Nephron progenitor cell (in vitro differentiated cells): ENCODE measurements around the gene DNAI2.

Source experiments
- DNase-seq: peaks from one replicate; pipeline ENCODE4 v3.0.0; 2021
- H3K27ac Mint-ChIP-seq: 2 replicates; pipeline ENCODE4 v1.8.0; 2021; ENCODE audit warnings: mild to moderate bottlenecking, moderate library complexity, mixed read lengths
- H3K27me3 Mint-ChIP-seq: 2 replicates; pipeline ENCODE4 v1.8.0; 2021; ENCODE audit warnings: mild to moderate bottlenecking, low read depth, mixed read lengths; ENCODE audit not compliant: poor library complexity
- H3K36me3 Mint-ChIP-seq: 2 replicates; pipeline ENCODE4 v1.8.0; 2021; ENCODE audit warnings: low read depth, mixed read lengths
- H3K4me1 Mint-ChIP-seq: 2 replicates; pipeline ENCODE4 v1.8.0; 2021; ENCODE audit warnings: mixed read lengths
- H3K4me3 Mint-ChIP-seq: 2 replicates; pipeline ENCODE4 v1.8.0; 2021; ENCODE audit warnings: mild to moderate bottlenecking, moderate library complexity, mixed read lengths
- H3K9me3 Mint-ChIP-seq: 2 replicates; pipeline ENCODE4 v1.8.0; 2021; ENCODE audit warnings: mild to moderate bottlenecking, moderate library complexity, mixed read lengths
- CTCF ChIP-seq: fragments of 200-600 bp; sonication (generic); IDR thresholded peaks from 2 replicates; pipeline ENCODE4 v1.5.0; 2021; ENCODE audit warnings: antibody characterized with exemption

Gene DNAI2

GRCh38 chr17:74345433-74346241 lies 71.6 kb downstream of the DNAI2 start:
- Mint-ChIP-seq H3K4me1 (peaks cover 5% of the 10 kb centered on the region), H3K4me3 (no peak overlapping the region), H3K36me3 (no peaks in the 10 kb centered on the region), H3K9me3 (no peaks in the 10 kb centered on the region), H3K27me3 (peaks cover 51% of the 10 kb centered on the region), H3K27ac (no peak overlapping the region)
- no peak for DNase-seq
- no peak for TF ChIP-seq CTCF

GRCh38 chr17:74347646-74348045 lies 73.6 kb downstream of the DNAI2 start:
- H3K4me1 Mint-ChIP-seq, result peaks cover 5% of the 10 kb centered on the region
- H3K27ac Mint-ChIP-seq, result no peak overlapping the region
- DNase-seq, result no peak
- no peak for TF ChIP-seq CTCF
- no peaks in the 10 kb centered on the region for H3K9me3 Mint-ChIP-seq
- H3K27me3 Mint-ChIP-seq, result peaks cover 71% of the 10 kb centered on the region
- no peak overlapping the region for H3K4me3 Mint-ChIP-seq
- H3K36me3 Mint-ChIP-seq, result no peaks in the 10 kb centered on the region

- H3K36me3 Mint-ChIP-seq, result no peaks in the 10 kb centered on the region
- peaks cover 86% of the 10 kb centered on the region for H3K27me3 Mint-ChIP-seq
- no peak overlapping the region for H3K4me3 Mint-ChIP-seq
- peaks cover 5% of the 10 kb centered on the region for H3K4me1 Mint-ChIP-seq
- H3K27ac Mint-ChIP-seq, result no peak overlapping the region
- TF ChIP-seq CTCF, result no peak
- no peaks in the 10 kb centered on the region for H3K9me3 Mint-ChIP-seq
- DNase-seq, result no peak
These were observed 75.1 kb downstream of the DNAI2 start for GRCh38 chr17:74349120-74349519.

GRCh38 chr17:74350486-74350885 lies 76.5 kb downstream of the DNAI2 start:
- Mint-ChIP-seq H3K27ac (no peak overlapping the region), H3K4me1 (no peaks in the 10 kb centered on the region), H3K9me3 (no peaks in the 10 kb centered on the region), H3K36me3 (no peaks in the 10 kb centered on the region), H3K27me3 (peaks cover 90% of the 10 kb centered on the region), H3K4me3 (no peak overlapping the region)
- TF ChIP-seq CTCF, result no peak
- DNase-seq, result no peak

DNA sequence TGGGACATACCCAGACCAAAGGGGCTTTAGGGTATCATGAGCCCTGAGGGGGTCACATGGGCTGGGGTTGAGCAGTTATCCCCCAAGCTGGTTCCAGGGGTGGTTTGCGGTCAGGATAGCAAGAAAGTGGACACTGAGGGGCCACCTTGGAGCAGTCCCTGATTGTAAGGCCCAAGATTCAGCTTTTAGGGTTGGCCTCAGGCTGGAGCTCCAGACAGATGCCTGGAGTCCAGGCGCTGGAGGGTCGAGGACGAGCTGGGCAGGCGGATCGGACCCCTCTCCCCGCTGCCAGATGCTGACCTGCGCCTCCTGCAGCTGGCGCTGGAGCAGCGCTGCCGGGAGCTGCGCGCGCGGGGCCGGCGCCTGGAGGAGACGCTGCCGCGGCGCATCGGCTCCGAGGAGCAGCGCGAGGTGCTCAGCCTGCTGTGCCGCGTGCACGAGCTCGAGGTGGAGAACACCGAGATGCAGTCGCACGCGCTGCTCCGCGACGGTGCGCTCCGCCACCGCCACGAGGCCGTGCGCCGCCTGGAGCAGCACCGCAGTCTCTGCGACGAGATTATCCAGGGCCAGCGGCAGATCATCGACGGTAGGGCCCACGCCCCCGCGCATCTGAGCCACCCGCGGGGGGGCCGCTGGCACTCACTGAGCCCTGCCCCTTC lies 77.6 kb downstream of the DNAI2 start:
- TF ChIP-seq CTCF, result peak; percentile 25
- no peak overlapping the region for H3K27ac Mint-ChIP-seq
- peaks cover 99% of the 10 kb centered on the region for H3K27me3 Mint-ChIP-seq
- H3K4me1 Mint-ChIP-seq, result no peaks in the 10 kb centered on the region
- peak; percentile 69 for DNase-seq
- no peaks in the 10 kb centered on the region for H3K9me3 Mint-ChIP-seq
- no peak overlapping the region for H3K4me3 Mint-ChIP-seq
- H3K36me3 Mint-ChIP-seq, result no peaks in the 10 kb centered on the region
